Measurements from ENCODE around the gene TTC19.

The TTC19 gene

DNA sequence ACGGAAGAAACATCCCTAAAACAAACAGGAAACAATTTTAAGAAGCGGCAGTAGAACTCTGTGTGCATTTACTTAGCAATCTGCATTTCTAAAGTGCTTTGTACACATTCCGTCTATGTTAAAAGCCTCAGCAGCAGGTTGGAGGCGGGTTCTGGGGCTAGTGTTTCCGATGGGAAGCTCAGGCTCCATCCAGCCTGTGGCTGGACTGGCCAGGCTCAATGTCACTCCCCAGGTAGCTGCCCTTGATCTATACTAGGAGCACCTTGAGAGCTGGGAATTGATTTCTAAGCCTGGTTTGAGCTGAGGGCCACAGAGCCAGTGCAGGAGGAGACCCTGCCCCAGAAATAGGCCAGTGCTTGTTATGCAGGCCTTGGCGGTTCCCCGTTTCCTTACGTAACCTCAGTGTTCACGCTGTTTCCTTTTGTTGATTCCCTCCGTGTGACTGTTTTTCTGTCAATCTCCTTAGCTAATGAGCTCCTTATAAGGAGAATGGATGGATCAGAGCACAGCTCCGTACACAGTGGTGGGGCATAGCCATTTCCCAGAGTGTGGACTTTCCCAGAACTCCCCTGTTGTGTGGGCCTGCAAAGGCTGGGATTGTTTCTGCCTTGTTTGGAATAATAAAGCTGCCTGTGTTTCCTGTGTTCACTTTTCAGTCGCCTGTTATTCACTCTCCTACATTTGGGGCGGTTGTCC, 33.3 kb upstream of the TTC19 start:
- TF ChIP-seq, protein P1, sequence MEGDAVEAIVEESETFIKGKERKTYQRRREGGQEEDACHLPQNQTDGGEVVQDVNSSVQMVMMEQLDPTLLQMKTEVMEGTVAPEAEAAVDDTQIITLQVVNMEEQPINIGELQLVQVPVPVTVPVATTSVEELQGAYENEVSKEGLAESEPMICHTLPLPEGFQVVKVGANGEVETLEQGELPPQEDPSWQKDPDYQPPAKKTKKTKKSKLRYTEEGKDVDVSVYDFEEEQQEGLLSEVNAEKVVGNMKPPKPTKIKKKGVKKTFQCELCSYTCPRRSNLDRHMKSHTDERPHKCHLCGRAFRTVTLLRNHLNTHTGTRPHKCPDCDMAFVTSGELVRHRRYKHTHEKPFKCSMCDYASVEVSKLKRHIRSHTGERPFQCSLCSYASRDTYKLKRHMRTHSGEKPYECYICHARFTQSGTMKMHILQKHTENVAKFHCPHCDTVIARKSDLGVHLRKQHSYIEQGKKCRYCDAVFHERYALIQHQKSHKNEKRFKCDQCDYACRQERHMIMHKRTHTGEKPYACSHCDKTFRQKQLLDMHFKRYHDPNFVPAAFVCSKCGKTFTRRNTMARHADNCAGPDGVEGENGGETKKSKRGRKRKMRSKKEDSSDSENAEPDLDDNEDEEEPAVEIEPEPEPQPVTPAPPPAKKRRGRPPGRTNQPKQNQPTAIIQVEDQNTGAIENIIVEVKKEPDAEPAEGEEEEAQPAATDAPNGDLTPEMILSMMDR (IDR thresholded peaks at IDR 0.05; ENCODE audit: low read depth, low read length, missing control alignments), result no peak
- in situ Hi-C loops (cut with HindIII; ENCODE audit: low sequenced_read_pairs), result no loop called here
- DNase-seq (ENCODE audit: low read depth), result peak; percentile 44
- no peak overlapping the region for H3K4me3 ChIP-seq (ENCODE audit: low read depth, low read length)

DNA sequence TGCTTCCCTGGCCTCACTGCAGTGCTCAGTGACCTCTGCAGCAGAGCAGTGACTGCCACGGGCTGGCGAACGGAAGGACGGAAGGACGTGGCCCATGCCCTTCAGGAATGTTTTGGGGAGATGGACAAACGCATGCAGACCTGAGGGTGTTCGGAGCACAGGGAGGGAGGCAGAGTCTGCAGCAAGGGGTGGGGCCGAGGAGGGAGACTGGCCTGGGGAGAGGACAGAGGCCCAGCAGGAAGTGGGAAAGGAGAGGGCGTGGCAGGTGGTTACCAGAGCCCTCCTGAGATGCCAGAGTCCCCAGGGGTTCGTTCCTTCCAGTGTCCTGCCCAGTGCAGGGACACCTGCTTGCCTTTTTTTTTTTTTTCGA, 32.8 kb upstream of the TTC19 start:
- H3K4me3 ChIP-seq (ENCODE audit: low read depth, low read length), result no peak overlapping the region
- TF ChIP-seq, protein P1 (IDR thresholded peaks at IDR 0.05; ENCODE audit: low read depth, low read length, missing control alignments), result no peak
- DNase-seq (ENCODE audit: low read depth), result no peak
- in situ Hi-C loops (cut with HindIII; ENCODE audit: low sequenced_read_pairs), result no loop called here

- in situ Hi-C loops (cut with HindIII; ENCODE audit: low sequenced_read_pairs), result no loop called here
Observed at GRCh38 chr17:15967706-15968399, 31.8 kb upstream of the TTC19 start.

DNA sequence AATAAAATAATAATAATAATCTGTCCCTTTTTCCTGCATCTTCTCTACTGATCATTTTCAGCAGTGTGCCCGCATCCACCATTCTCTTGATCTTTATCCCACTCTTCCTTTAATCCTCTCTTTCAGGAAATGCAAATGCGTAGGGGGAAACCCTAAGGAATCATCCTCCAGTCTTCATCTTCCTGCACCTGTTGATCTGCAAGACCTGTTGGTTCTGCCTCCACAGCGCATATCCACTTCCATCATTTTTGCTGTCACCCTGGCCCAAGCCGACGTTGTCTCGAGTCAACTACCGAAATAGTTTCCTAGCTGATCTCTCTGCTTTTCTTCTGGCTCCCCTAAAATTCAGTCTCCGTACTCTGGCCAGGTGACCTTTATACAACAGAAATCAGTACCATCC, 30.2 kb upstream of the TTC19 start:
- DNase-seq (ENCODE audit: low read depth), result no peak
- H3K4me3 ChIP-seq (ENCODE audit: low read depth, low read length), result no peak overlapping the region
- TF ChIP-seq, protein P1 (IDR thresholded peaks at IDR 0.05; ENCODE audit: low read depth, low read length, missing control alignments), result no peak
- in situ Hi-C loops (cut with HindIII; ENCODE audit: low sequenced_read_pairs), result no loop called here

More at GRCh38 chr17:15967706-15968399, 31.8 kb upstream of the TTC19 start:
- no peak for DNase-seq (ENCODE audit: low read depth)
- H3K4me3 ChIP-seq (ENCODE audit: low read depth, low read length), result no peak overlapping the region
- TF ChIP-seq, protein P1 (IDR thresholded peaks at IDR 0.05; ENCODE audit: low read depth, low read length, missing control alignments), result no peak

GRCh38 chr17:15970500-15970899, 29.1 kb upstream of the TTC19 start:
- no peak overlapping the region for H3K4me3 ChIP-seq (ENCODE audit: low read depth, low read length)
- in situ Hi-C loops (cut with HindIII; ENCODE audit: low sequenced_read_pairs), result no loop called here
- DNase-seq (ENCODE audit: low read depth), result no peak
- TF ChIP-seq, protein P1 (IDR thresholded peaks at IDR 0.05; ENCODE audit: low read depth, low read length, missing control alignments), result no peak

- DNase-seq (ENCODE audit: low read depth), result no peak
- TF ChIP-seq, protein P1 (IDR thresholded peaks at IDR 0.05; ENCODE audit: low read depth, low read length, missing control alignments), result no peak
- in situ Hi-C loops (cut with HindIII; ENCODE audit: low sequenced_read_pairs), result no loop called here
- H3K4me3 ChIP-seq (ENCODE audit: low read depth, low read length), result no peak overlapping the region
Observed at GRCh38 chr17:15971098-15971678, 28.4 kb upstream of the TTC19 start.
